SK-N-SH treated with all-trans-retinoic acid at 6 μM for 48 hours (cell line): ENCODE results near the gene NINJ2.

Experiments
- ATAC-seq: fragments of 200-7000 bp; cut with Tn5 transposase; 3 replicates; pipeline ENCODE4 v1.9.1; 2020; ENCODE audit warnings: mild to moderate bottlenecking, moderate library complexity
- ARNTL ChIP-seq: fragments of 450-650 bp; formaldehyde crosslinking; IDR thresholded peaks from 2 replicates; pipeline ENCODE4 v1.5.0; 2020; ENCODE audit warnings: low read depth, mild to moderate bottlenecking, moderate library complexity, borderline replicate concordance
- BACH2 ChIP-seq: fragments of 250-450 bp; sonication (Bioruptor Pico); IDR thresholded peaks from 2 replicates; pipeline ENCODE4 v1.9.0; 2021; ENCODE audit warnings: mild to moderate bottlenecking, borderline replicate concordance
- CSDC2 ChIP-seq: fragments of 250-450 bp; sonication (Bioruptor Pico); IDR thresholded peaks from 2 replicates; pipeline ENCODE4 v1.5.0; 2020; ENCODE audit warnings: mild to moderate bottlenecking, moderate library complexity
- ESRRG ChIP-seq: fragments of 250-450 bp; sonication (Bioruptor Pico); IDR thresholded peaks from 2 replicates; pipeline ENCODE4 v1.6.1; 2021; ENCODE audit warnings: mild to moderate bottlenecking
- GLIS3 ChIP-seq: fragments of 250-450 bp; sonication (Bioruptor Pico); IDR thresholded peaks from 2 replicates; pipeline ENCODE4 v1.5.0; 2020; ENCODE audit warnings: mild to moderate bottlenecking, moderate library complexity
- ISL1 ChIP-seq: fragments of 250-450 bp; sonication (Bioruptor Pico); IDR thresholded peaks from 2 replicates; pipeline ENCODE4 v2.1.2; 2022; ENCODE audit warnings: mild to moderate bottlenecking, moderate library complexity
- OSR1 ChIP-seq: fragments of 250-450 bp; sonication (Bioruptor Pico); IDR thresholded peaks from 2 replicates; pipeline ENCODE4 v1.8.0; 2022; ENCODE audit warnings: moderate library complexity, mild to moderate bottlenecking, inconsistent platforms
- PPARA ChIP-seq: fragments of 250-450 bp; sonication (Bioruptor Pico); IDR thresholded peaks from 2 replicates; pipeline ENCODE4 v1.5.0; 2020; ENCODE audit warnings: mild to moderate bottlenecking, borderline replicate concordance
- SNAI2 ChIP-seq: fragments of 250-450 bp; sonication (Bioruptor Pico); IDR thresholded peaks from 2 replicates; pipeline ENCODE4 v1.5.0; 2020; ENCODE audit warnings: mild to moderate bottlenecking, moderate library complexity
- TOX ChIP-seq: fragments of 250-450 bp; sonication (Bioruptor Pico); IDR thresholded peaks from 2 replicates; pipeline ENCODE4 v1.8.0; 2021; ENCODE audit warnings: mild to moderate bottlenecking, moderate library complexity, borderline replicate concordance
- ZC3H10 ChIP-seq: fragments of 250-450 bp; sonication (Bioruptor Pico); IDR thresholded peaks from 2 replicates; pipeline ENCODE4 v1.5.1; 2021; ENCODE audit warnings: mild to moderate bottlenecking, moderate library complexity
- ZFP3 ChIP-seq: fragments of 250-450 bp; sonication (Bioruptor Pico); IDR thresholded peaks from 2 replicates; pipeline ENCODE4 v1.5.0; 2020; ENCODE audit warnings: mild to moderate bottlenecking, moderate library complexity
- ZFP30 ChIP-seq: fragments of 450-650 bp; formaldehyde crosslinking; IDR thresholded peaks from 2 replicates; pipeline ENCODE4 v1.5.0; 2022; ENCODE audit warnings: mild to moderate bottlenecking, moderate library complexity
- ZNF565 ChIP-seq: fragments of 450-650 bp; formaldehyde crosslinking; conservative IDR thresholded peaks from 2 replicates; pipeline ENCODE4 v1.5.0; 2020; ENCODE audit warnings: low read depth, mild to moderate bottlenecking, moderate library complexity
- ZNF70 ChIP-seq: fragments of 450-650 bp; formaldehyde crosslinking; IDR thresholded peaks from 2 replicates; pipeline ENCODE4 v1.5.0; 2020; ENCODE audit warnings: mild to moderate bottlenecking, moderate library complexity
- ZNF8 ChIP-seq: fragments of 450-650 bp; formaldehyde crosslinking; IDR thresholded peaks from 2 replicates; pipeline ENCODE4 v1.5.0; 2020; ENCODE audit warnings: mild to moderate bottlenecking, moderate library complexity
- TF ChIP-seq, protein P1 (sequence below): fragments of 250-450 bp; sonication (Bioruptor Pico); IDR thresholded peaks from 2 replicates; pipeline ENCODE4 v1.5.1; 2020; ENCODE audit warnings: low read depth, mild to moderate bottlenecking, moderate library complexity
- TF ChIP-seq, protein P2 (sequence below): fragments of 250-450 bp; sonication (Bioruptor Pico); IDR thresholded peaks from 2 replicates; pipeline ENCODE4 v1.5.1; 2021; ENCODE audit warnings: mild to moderate bottlenecking, moderate library complexity
- TF ChIP-seq, protein P3 (sequence below): fragments of 250-450 bp; sonication (Bioruptor Pico); IDR thresholded peaks from 2 replicates; pipeline ENCODE4 v1.8.0; 2021; ENCODE audit warnings: low read depth, mild to moderate bottlenecking, moderate library complexity, borderline replicate concordance
- TF ChIP-seq, protein P4 (sequence below): fragments of 250-450 bp; sonication (Bioruptor Pico); IDR thresholded peaks from 2 replicates; pipeline ENCODE4 v1.5.0; 2020; ENCODE audit warnings: mild to moderate bottlenecking, moderate library complexity

The NINJ2 gene

DNA sequence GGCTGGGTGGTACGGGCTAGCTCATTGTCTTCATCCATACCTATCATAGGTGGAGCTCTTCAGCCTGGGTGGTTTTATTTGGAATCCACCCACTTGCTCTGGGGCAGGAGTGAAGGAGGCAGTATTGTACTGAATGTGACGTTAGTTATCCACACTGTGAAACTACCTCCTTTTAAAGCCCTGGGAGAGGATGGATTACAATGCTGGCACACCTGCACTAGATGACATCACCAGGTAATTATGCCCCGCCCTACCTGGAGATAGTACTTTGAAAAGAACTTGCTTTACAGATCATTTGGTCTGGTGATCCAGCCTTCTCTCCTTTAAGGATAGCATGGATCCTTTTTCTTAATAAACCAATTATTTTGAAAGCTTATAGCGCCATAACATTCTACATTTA is 125.5 kb downstream of the NINJ2 start:
- ATAC-seq = no peak

DNA sequence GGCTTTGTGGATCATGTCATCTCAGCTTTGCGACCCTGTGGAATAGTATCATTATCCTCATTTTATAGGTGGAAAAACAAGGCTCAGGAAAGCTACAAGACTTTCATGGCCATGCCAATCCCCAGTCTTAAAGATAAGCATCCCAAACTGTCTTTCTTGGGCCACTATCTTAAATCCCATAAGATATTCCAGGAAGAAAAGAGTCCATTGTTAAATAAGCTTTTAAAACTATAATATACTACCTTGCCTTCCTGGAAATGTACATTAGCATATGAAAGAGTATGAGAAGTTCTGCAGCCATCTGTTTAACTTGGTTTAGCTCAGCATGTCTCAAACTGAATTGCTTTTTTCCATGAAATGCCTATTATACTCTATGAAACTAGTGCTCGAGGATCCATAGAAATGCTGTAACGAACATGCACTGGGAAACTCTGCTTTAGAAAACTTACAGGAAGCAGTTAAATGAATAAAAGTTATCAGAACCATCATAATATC is 126.4 kb downstream of the NINJ2 start:
- ATAC-seq = no peak
- TF ChIP-seq TOX (CRISPR knock-in tag) = no peak
- no peak for TF ChIP-seq GLIS3 (CRISPR knock-in tag)
- no peak for TF ChIP-seq ISL1 (CRISPR knock-in tag)
- no peak for TF ChIP-seq ZFP3 (CRISPR knock-in tag)
- TF ChIP-seq, protein P1, sequence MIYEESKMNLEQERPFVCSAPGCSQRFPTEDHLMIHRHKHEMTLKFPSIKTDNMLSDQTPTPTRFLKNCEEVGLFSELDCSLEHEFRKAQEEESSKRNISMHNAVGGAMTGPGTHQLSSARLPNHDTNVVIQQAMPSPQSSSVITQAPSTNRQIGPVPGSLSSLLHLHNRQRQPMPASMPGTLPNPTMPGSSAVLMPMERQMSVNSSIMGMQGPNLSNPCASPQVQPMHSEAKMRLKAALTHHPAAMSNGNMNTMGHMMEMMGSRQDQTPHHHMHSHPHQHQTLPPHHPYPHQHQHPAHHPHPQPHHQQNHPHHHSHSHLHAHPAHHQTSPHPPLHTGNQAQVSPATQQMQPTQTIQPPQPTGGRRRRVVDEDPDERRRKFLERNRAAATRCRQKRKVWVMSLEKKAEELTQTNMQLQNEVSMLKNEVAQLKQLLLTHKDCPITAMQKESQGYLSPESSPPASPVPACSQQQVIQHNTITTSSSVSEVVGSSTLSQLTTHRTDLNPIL (CRISPR knock-in tag) = no peak
- TF ChIP-seq ZNF565 (CRISPR knock-in tag) = no peak
- TF ChIP-seq ZNF8 (CRISPR knock-in tag) = no peak
- TF ChIP-seq ARNTL (CRISPR knock-in tag) = no peak
- no peak for TF ChIP-seq ZNF70 (CRISPR knock-in tag)
- no peak for TF ChIP-seq CSDC2 (CRISPR knock-in tag)
- TF ChIP-seq, protein P2, sequence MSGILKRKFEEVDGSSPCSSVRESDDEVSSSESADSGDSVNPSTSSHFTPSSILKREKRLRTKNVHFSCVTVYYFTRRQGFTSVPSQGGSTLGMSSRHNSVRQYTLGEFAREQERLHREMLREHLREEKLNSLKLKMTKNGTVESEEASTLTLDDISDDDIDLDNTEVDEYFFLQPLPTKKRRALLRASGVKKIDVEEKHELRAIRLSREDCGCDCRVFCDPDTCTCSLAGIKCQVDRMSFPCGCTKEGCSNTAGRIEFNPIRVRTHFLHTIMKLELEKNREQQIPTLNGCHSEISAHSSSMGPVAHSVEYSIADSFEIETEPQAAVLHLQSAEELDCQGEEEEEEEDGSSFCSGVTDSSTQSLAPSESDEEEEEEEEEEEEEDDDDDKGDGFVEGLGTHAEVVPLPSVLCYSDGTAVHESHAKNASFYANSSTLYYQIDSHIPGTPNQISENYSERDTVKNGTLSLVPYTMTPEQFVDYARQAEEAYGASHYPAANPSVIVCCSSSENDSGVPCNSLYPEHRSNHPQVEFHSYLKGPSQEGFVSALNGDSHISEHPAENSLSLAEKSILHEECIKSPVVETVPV = no peak
- TF ChIP-seq SNAI2 (CRISPR knock-in tag) = no peak
- no peak for TF ChIP-seq ZFP30

More for the DNA sequence above, 125.5 kb downstream of the NINJ2 start:
- TF ChIP-seq, protein P3, sequence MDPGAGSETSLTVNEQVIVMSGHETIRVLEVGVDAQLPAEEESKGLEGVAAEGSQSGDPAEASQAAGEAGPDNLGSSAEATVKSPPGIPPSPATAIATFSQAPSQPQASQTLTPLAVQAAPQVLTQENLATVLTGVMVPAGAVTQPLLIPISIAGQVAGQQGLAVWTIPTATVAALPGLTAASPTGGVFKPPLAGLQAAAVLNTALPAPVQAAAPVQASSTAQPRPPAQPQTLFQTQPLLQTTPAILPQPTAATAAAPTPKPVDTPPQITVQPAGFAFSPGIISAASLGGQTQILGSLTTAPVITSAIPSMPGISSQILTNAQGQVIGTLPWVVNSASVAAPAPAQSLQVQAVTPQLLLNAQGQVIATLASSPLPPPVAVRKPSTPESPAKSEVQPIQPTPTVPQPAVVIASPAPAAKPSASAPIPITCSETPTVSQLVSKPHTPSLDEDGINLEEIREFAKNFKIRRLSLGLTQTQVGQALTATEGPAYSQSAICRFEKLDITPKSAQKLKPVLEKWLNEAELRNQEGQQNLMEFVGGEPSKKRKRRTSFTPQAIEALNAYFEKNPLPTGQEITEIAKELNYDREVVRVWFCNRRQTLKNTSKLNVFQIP (CRISPR knock-in tag) = no peak
- TF ChIP-seq TOX (CRISPR knock-in tag) = no peak
- TF ChIP-seq PPARA = no peak
- TF ChIP-seq ISL1 (CRISPR knock-in tag) = no peak
- TF ChIP-seq, protein P4, sequence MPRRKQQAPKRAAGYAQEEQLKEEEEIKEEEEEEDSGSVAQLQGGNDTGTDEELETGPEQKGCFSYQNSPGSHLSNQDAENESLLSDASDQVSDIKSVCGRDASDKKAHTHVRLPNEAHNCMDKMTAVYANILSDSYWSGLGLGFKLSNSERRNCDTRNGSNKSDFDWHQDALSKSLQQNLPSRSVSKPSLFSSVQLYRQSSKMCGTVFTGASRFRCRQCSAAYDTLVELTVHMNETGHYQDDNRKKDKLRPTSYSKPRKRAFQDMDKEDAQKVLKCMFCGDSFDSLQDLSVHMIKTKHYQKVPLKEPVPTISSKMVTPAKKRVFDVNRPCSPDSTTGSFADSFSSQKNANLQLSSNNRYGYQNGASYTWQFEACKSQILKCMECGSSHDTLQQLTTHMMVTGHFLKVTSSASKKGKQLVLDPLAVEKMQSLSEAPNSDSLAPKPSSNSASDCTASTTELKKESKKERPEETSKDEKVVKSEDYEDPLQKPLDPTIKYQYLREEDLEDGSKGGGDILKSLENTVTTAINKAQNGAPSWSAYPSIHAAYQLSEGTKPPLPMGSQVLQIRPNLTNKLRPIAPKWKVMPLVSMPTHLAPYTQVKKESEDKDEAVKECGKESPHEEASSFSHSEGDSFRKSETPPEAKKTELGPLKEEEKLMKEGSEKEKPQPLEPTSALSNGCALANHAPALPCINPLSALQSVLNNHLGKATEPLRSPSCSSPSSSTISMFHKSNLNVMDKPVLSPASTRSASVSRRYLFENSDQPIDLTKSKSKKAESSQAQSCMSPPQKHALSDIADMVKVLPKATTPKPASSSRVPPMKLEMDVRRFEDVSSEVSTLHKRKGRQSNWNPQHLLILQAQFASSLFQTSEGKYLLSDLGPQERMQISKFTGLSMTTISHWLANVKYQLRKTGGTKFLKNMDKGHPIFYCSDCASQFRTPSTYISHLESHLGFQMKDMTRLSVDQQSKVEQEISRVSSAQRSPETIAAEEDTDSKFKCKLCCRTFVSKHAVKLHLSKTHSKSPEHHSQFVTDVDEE = no peak
- TF ChIP-seq ZNF565 (CRISPR knock-in tag) = no peak
- no peak for TF ChIP-seq OSR1 (CRISPR knock-in tag)
- TF ChIP-seq ARNTL (CRISPR knock-in tag) = no peak
- no peak for TF ChIP-seq ZNF8 (CRISPR knock-in tag)
- no peak for TF ChIP-seq ZNF70 (CRISPR knock-in tag)
- no peak for TF ChIP-seq CSDC2 (CRISPR knock-in tag)
- TF ChIP-seq GLIS3 (CRISPR knock-in tag) = no peak
- TF ChIP-seq ESRRG (CRISPR knock-in tag) = no peak
- TF ChIP-seq ZFP3 (CRISPR knock-in tag) = no peak
- no peak for TF ChIP-seq SNAI2 (CRISPR knock-in tag)

DNA sequence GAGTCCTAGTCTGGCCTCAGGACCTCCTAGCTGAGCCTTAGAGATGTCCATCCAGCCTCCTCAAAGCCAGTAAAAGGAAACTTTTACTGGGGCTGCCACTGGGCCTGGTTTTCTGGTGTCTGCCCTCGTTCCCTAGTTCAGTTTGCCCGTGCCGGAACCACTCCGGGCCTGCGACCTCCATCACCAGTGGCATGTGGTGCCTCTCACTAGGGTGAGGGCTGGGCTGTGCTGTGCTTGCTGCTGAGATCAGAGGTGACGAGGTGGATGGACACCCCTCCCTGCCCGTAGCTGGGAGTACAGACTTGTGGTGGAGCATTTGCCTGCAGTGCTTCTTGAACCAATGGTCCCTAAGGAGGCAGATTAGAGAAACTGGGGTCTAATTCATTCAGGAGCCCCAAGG is 127.8 kb downstream of the NINJ2 start:
- TF ChIP-seq ZC3H10 (CRISPR knock-in tag) (no peak), SNAI2 (CRISPR knock-in tag) (no peak)
- TF ChIP-seq, all 23 proteins: peak for 0
- no peak for ATAC-seq

DNA sequence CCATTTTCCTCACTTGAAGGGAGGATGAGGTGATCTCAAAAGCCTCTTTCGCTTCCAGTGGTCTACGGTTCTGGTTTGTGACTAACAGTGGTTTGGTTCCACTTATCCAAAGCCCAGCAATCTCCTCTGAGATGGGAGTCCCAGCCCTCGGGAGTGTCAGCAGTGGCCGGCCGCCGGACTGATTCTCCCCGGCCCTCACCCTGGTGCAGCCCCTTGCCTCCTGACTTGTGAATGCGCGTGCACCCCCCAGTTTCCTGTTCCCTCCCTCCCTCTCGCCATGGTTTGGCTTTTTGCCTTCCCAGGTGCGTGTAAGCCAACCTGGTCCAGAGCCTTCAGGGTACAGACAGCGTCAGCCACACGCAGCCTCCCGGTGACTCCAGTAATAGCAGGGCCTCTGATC is 129.0 kb downstream of the NINJ2 start:
- ATAC-seq = no peak
- TF ChIP-seq, protein P4 = no peak
- TF ChIP-seq BACH2 = no peak
